ENCODE data around the gene CHST15. TPM values are rescaled to one million over a fixed set of nuclear protein-coding genes. Genes with fewer than 3 reads are reported as not detected.

The CHST15 gene
- total RNA-seq, 6 experiments from 2014 or later, result 0.88 to 8.7 (median 1.1) TPM

DNA sequence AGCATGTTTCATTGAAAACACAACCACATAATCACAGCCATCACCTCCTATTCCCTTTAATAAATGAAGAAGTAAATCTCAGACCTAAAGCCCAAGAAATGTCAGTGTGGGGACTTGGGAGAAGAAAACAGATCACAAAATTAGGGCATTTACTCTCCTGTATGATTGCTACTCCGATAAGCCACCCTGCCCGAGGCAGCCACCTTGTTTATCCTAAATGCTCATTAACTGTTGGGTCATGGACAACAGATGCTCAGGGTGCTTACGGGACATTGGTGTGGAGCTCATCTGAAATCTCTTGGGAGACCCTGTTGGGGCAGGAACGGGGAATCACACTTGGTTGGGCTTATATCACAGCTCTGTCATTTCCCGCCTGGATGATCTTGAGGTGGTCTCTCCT lies 17.5 kb upstream of the CHST15 start:
- Mint-ChIP-seq H3K9me3 (no peaks in the 10 kb centered on the region), H3K27me3 (ENCODE audit: insufficient read depth) (peaks cover 33% of the 10 kb centered on the region), H3K27ac (no peak overlapping the region), H3K4me3 (no peak overlapping the region), H3K36me3 (ENCODE audit: low read depth) (no peaks in the 10 kb centered on the region), H3K4me1 (ENCODE audit: low read depth) (peaks cover 11% of the 10 kb centered on the region)
- TF ChIP-seq, protein P1, sequence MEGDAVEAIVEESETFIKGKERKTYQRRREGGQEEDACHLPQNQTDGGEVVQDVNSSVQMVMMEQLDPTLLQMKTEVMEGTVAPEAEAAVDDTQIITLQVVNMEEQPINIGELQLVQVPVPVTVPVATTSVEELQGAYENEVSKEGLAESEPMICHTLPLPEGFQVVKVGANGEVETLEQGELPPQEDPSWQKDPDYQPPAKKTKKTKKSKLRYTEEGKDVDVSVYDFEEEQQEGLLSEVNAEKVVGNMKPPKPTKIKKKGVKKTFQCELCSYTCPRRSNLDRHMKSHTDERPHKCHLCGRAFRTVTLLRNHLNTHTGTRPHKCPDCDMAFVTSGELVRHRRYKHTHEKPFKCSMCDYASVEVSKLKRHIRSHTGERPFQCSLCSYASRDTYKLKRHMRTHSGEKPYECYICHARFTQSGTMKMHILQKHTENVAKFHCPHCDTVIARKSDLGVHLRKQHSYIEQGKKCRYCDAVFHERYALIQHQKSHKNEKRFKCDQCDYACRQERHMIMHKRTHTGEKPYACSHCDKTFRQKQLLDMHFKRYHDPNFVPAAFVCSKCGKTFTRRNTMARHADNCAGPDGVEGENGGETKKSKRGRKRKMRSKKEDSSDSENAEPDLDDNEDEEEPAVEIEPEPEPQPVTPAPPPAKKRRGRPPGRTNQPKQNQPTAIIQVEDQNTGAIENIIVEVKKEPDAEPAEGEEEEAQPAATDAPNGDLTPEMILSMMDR (IDR thresholded peaks at IDR 0.05), result no peak
- no peak for DNase-seq

DNA sequence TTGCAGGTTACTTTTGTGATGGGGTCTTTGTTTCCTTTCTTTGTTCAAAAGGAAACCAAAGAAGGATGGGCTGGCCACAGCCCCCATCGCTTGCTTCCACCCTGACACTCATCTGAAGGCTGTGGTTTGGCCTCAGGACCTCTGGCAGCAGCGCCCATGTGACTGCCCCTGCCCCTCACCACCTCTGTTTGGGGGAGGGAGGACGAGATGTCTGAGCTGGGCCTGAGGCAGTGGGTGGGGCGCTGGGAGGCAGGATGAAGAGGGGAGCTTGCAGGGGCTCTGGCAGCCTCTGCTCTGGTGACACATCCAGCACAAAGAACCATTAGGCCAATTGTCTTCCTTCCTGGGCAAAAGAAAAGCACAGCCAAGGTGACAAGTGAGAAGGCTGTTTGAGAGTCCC lies 15.9 kb upstream of the CHST15 start:
- Mint-ChIP-seq H3K4me1 (ENCODE audit: low read depth) (peaks cover 18% of the 10 kb centered on the region), H3K27me3 (ENCODE audit: insufficient read depth) (peaks cover 26% of the 10 kb centered on the region), H3K36me3 (ENCODE audit: low read depth) (no peaks in the 10 kb centered on the region), H3K27ac (no peak overlapping the region), H3K4me3 (no peak overlapping the region), H3K9me3 (no peaks in the 10 kb centered on the region)
- TF ChIP-seq, protein P1 (IDR thresholded peaks at IDR 0.05), result no peak
- no peak for DNase-seq

DNA sequence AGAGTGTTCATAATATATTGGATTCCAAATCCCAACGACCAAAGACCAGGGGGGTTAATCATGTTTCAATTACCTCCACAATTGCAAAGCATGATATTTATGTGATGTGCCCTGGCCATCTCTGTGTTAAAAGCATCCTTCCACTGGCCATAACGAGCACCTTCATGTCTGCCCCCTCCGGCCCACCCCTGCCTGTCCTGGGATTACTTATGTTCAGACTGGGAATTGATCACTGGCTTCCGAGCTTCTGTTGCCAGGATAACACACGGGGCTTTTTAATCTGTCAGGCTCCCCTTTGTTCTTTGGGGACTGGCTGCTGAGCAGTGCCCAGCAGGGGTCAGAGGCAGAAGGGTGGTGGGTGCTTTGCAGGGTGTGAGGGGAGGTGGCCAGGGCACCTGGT lies 13.7 kb upstream of the CHST15 start:
- H3K36me3 Mint-ChIP-seq (ENCODE audit: low read depth), result no peaks in the 10 kb centered on the region
- peaks cover 25% of the 10 kb centered on the region for H3K27me3 Mint-ChIP-seq (ENCODE audit: insufficient read depth)
- DNase-seq, result no peak
- H3K27ac Mint-ChIP-seq, result no peak overlapping the region
- H3K9me3 Mint-ChIP-seq, result no peaks in the 10 kb centered on the region
- TF ChIP-seq, protein P1 (IDR thresholded peaks at IDR 0.05), result no peak
- peaks cover 18% of the 10 kb centered on the region for H3K4me1 Mint-ChIP-seq (ENCODE audit: low read depth)
- H3K4me3 Mint-ChIP-seq, result no peak overlapping the region

DNA sequence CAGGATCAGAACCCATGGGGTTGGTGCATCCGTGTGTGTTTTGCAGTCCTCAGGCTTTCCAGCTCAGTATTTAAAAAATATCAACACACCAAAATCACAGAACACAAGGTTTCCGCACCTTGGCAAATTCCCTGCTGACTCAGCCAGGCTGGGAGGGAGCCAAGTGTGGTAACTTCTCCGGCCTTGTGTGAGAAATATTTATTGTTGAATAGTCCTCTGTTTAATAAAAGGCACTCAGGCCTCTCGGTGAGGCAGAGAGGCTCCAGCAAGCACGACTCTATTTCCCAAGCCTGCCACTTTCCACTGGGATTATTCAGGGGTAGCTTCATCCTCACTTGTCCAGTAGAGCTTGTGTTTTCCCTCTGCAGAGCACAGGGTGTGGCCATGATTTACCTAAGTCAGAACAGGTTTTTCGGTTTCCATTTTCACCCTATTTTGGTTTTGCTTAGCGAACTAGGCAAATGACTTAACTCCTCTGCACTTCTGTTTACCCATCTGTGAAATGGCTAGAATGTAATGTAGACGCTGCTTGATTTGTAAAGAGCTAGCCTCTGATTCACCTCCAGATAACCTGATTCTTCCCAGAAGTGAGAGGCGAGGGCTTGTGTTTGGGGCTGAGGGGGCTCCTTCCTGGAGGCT lies 13.0 kb upstream of the CHST15 start:
- H3K27me3 Mint-ChIP-seq (ENCODE audit: insufficient read depth), result peaks cover 25% of the 10 kb centered on the region
- peak; percentile 51 for DNase-seq
- no peaks in the 10 kb centered on the region for H3K9me3 Mint-ChIP-seq
- TF ChIP-seq, protein P1 (IDR thresholded peaks at IDR 0.05), result no peak
- H3K4me3 Mint-ChIP-seq, result no peak overlapping the region
- H3K36me3 Mint-ChIP-seq (ENCODE audit: low read depth), result no peaks in the 10 kb centered on the region
- H3K27ac Mint-ChIP-seq, result no peak overlapping the region
- peaks cover 18% of the 10 kb centered on the region for H3K4me1 Mint-ChIP-seq (ENCODE audit: low read depth)

DNA sequence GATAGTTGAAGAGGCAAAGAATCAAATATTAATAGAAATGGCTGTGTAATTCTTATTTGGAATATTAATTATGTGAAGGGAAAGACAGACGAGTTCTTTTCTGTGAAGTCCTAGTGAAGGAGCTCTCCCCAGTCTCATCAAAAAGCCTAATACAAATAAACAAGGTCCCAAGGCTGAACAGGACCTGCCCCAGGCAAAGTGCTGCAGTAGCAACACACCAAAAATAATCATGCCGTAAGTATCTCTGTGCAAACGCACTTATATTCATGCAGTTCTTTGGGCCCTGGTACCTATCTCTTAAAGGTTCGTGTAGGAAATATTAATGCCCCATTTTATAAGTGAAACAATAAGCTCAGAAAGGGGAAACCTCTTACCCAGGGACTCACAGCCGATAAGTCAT lies 12.2 kb upstream of the CHST15 start:
- Mint-ChIP-seq H3K27ac (no peak overlapping the region), H3K9me3 (no peaks in the 10 kb centered on the region), H3K4me1 (ENCODE audit: low read depth) (peaks cover 18% of the 10 kb centered on the region), H3K36me3 (ENCODE audit: low read depth) (no peaks in the 10 kb centered on the region), H3K4me3 (no peak overlapping the region), H3K27me3 (ENCODE audit: insufficient read depth) (peaks cover 19% of the 10 kb centered on the region)
- TF ChIP-seq, protein P1 (IDR thresholded peaks at IDR 0.05), result no peak
- DNase-seq, result no peak

Measured in HFFc6 (cell line).